Measurements from ENCODE around the gene AGO3.

DNA sequence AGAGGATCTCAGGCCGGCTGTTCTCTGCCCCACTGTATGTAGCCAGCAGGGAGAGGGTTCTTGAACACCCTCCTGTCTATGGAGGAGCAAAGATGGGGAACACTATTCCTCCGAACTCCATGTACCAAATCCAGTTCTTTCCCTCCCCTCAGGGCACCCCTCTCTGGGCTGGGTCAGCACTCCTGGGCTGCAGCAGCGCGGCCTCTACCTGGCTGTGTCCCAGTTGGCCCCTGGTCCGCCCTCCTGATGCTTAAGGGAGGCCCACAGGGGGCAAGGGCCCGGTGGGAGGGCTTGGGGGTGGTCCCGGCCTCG, 157.3 kb downstream of the AGO3 start:
- TF ChIP-seq, protein P1, sequence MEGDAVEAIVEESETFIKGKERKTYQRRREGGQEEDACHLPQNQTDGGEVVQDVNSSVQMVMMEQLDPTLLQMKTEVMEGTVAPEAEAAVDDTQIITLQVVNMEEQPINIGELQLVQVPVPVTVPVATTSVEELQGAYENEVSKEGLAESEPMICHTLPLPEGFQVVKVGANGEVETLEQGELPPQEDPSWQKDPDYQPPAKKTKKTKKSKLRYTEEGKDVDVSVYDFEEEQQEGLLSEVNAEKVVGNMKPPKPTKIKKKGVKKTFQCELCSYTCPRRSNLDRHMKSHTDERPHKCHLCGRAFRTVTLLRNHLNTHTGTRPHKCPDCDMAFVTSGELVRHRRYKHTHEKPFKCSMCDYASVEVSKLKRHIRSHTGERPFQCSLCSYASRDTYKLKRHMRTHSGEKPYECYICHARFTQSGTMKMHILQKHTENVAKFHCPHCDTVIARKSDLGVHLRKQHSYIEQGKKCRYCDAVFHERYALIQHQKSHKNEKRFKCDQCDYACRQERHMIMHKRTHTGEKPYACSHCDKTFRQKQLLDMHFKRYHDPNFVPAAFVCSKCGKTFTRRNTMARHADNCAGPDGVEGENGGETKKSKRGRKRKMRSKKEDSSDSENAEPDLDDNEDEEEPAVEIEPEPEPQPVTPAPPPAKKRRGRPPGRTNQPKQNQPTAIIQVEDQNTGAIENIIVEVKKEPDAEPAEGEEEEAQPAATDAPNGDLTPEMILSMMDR (conservative IDR thresholded peaks at IDR 0.05; ENCODE audit: low read length), result no peak
- TF ChIP-seq EZH2phosphoT487 (IDR thresholded peaks at IDR 0.05; ENCODE audit: borderline replicate concordance, low read depth, low read length), result no peak
